SK-N-SH treated with all-trans-retinoic acid at 6 μM for 48 hours (cell line): ENCODE data around the gene RNU6-7.

ENCODE experiments used
- CSDC2 ChIP-seq: fragments of 250-450 bp; sonication (Bioruptor Pico); IDR thresholded peaks from 2 replicates; pipeline ENCODE4 v1.5.0; 2020; ENCODE audit warnings: mild to moderate bottlenecking, moderate library complexity
- ISL1 ChIP-seq: fragments of 250-450 bp; sonication (Bioruptor Pico); IDR thresholded peaks from 2 replicates; pipeline ENCODE4 v2.1.2; 2022; ENCODE audit warnings: mild to moderate bottlenecking, moderate library complexity
- PPARA ChIP-seq: fragments of 250-450 bp; sonication (Bioruptor Pico); IDR thresholded peaks from 2 replicates; pipeline ENCODE4 v1.5.0; 2020; ENCODE audit warnings: mild to moderate bottlenecking, borderline replicate concordance
- RARB ChIP-seq: fragments of 250-450 bp; sonication (Bioruptor Pico); IDR thresholded peaks from 2 replicates; pipeline ENCODE4 v1.8.0; 2021; ENCODE audit warnings: mild to moderate bottlenecking, moderate library complexity
- ZC3H10 ChIP-seq: fragments of 250-450 bp; sonication (Bioruptor Pico); IDR thresholded peaks from 2 replicates; pipeline ENCODE4 v1.5.1; 2021; ENCODE audit warnings: mild to moderate bottlenecking, moderate library complexity
- ZFP3 ChIP-seq: fragments of 250-450 bp; sonication (Bioruptor Pico); IDR thresholded peaks from 2 replicates; pipeline ENCODE4 v1.5.0; 2020; ENCODE audit warnings: mild to moderate bottlenecking, moderate library complexity
- ZNF70 ChIP-seq: fragments of 450-650 bp; formaldehyde crosslinking; IDR thresholded peaks from 2 replicates; pipeline ENCODE4 v1.5.0; 2020; ENCODE audit warnings: mild to moderate bottlenecking, moderate library complexity
- ZNF8 ChIP-seq: fragments of 450-650 bp; formaldehyde crosslinking; IDR thresholded peaks from 2 replicates; pipeline ENCODE4 v1.5.0; 2020; ENCODE audit warnings: mild to moderate bottlenecking, moderate library complexity
- TF ChIP-seq, protein P1 (sequence below): fragments of 250-450 bp; sonication (Bioruptor Pico); IDR thresholded peaks from 2 replicates; pipeline ENCODE4 v1.5.1; 2021; ENCODE audit warnings: mild to moderate bottlenecking, moderate library complexity
- TF ChIP-seq, protein P2 (sequence below): fragments of 250-450 bp; sonication (Bioruptor Pico); IDR thresholded peaks from 2 replicates; pipeline ENCODE4 v1.8.0; 2020; ENCODE audit warnings: mild to moderate bottlenecking, moderate library complexity, borderline replicate concordance
- TF ChIP-seq, protein P3 (sequence below): fragments of 250-450 bp; sonication (Bioruptor Pico); IDR thresholded peaks from 2 replicates; pipeline ENCODE4 v1.5.1; 2020; ENCODE audit warnings: low read depth, mild to moderate bottlenecking, moderate library complexity

DNA sequence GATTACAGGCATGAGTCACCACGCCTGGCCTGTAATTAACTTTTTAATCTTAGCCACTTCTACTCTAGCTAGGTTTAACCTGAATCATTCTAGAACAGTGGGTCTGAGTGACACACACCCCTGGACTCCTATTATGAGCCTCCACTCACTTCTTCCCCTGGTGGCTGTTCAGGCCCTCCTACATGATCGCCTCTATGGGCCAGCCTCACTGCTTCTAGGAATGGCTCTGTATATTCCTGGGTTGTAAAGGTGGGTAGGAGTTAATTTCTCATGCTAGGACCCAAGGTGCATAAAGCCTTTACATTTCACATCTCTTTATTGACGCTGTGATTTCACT, 9.2 kb downstream of the RNU6-7 start:
- TF ChIP-seq ZNF70 (CRISPR knock-in tag) (no peak), ZFP3 (no peak), RARB (no peak), ZNF8 (CRISPR knock-in tag) (no peak), ZC3H10 (CRISPR knock-in tag) (no peak), PPARA (CRISPR knock-in tag) (no peak), CSDC2 (CRISPR knock-in tag) (no peak), ISL1 (no peak)
- TF ChIP-seq, protein P1, sequence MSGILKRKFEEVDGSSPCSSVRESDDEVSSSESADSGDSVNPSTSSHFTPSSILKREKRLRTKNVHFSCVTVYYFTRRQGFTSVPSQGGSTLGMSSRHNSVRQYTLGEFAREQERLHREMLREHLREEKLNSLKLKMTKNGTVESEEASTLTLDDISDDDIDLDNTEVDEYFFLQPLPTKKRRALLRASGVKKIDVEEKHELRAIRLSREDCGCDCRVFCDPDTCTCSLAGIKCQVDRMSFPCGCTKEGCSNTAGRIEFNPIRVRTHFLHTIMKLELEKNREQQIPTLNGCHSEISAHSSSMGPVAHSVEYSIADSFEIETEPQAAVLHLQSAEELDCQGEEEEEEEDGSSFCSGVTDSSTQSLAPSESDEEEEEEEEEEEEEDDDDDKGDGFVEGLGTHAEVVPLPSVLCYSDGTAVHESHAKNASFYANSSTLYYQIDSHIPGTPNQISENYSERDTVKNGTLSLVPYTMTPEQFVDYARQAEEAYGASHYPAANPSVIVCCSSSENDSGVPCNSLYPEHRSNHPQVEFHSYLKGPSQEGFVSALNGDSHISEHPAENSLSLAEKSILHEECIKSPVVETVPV (CRISPR knock-in tag): no peak
- TF ChIP-seq, protein P2, sequence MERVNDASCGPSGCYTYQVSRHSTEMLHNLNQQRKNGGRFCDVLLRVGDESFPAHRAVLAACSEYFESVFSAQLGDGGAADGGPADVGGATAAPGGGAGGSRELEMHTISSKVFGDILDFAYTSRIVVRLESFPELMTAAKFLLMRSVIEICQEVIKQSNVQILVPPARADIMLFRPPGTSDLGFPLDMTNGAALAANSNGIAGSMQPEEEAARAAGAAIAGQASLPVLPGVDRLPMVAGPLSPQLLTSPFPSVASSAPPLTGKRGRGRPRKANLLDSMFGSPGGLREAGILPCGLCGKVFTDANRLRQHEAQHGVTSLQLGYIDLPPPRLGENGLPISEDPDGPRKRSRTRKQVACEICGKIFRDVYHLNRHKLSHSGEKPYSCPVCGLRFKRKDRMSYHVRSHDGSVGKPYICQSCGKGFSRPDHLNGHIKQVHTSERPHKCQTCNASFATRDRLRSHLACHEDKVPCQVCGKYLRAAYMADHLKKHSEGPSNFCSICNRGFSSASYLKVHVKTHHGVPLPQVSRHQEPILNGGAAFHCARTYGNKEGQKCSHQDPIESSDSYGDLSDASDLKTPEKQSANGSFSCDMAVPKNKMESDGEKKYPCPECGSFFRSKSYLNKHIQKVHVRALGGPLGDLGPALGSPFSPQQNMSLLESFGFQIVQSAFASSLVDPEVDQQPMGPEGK: no peak
- TF ChIP-seq, protein P3, sequence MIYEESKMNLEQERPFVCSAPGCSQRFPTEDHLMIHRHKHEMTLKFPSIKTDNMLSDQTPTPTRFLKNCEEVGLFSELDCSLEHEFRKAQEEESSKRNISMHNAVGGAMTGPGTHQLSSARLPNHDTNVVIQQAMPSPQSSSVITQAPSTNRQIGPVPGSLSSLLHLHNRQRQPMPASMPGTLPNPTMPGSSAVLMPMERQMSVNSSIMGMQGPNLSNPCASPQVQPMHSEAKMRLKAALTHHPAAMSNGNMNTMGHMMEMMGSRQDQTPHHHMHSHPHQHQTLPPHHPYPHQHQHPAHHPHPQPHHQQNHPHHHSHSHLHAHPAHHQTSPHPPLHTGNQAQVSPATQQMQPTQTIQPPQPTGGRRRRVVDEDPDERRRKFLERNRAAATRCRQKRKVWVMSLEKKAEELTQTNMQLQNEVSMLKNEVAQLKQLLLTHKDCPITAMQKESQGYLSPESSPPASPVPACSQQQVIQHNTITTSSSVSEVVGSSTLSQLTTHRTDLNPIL (CRISPR knock-in tag): no peak
